NCI-H69 (cell line): ENCODE data around the gene ZHX3.
A peak's percentile ranks its signal among the peaks of the same experiment; 100 is the strongest.
"Not testable (repeated sequence)": the region's sequence is repeated elsewhere in the genome, so short reads cannot be mapped to it uniquely, and the experiment has no call there.

Experiments
- DNase-seq: peaks from one replicate; lab custom pipeline; 2025; lab: John Stamatoyannopoulos, UW

The ZHX3 gene

DNA sequence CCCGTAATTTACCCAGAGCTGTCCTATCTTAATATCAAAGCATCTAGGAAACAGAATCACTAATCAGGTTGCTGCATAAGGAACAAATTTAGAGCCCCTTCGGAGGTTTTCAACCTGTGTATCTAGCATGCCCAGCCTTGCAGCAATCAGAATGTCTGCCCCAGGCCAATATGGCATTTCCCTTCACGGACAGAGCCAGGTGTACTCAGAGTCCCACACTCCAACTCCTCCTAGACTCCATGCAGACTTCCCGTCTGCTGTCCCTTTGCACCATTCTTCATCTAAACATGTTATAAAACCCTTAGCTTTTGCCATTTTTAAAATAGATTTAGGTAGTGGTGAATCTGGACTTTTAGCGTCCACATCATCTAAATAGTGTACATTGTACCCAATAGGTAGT is 61.0 kb downstream of the ZHX3 start:
- DNase-seq = no peak

- no peak for DNase-seq
Observed at GRCh38 chr20:41255655-41256054, 61.9 kb downstream of the ZHX3 start.

GRCh38 chr20:41249411-41250281 is 67.9 kb downstream of the ZHX3 start:
- peak; percentile 11 for DNase-seq

DNA sequence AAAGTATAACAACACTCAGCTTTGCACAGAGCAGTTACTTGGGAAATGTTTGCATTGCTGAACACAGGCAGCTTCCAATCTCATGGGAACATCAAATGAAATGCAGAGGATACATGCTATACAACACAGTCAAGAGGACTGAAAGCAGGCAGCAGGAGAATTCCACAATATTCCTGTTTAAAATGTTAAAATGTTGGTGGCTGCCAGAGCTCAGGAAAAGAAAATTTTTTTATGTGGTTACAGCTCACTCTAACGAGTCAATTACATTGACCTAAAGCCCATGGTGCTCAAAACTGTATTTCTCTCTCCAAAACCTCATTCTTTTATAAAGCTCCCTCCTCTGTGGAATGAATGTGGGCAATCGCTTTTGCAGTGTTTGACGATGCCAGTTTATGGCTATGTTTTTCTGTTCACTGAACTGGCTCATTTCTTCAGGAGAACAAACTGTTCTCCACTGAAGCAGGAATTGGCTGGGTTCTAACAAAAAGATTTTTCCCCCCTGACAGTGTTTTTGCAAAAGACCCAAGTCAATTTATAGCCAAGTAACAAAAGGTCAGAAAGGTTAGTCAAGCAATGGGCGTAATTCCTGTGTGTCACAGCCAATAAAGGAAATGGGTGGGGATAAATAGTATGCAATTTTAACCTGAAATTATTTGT is 69.0 kb downstream of the ZHX3 start:
- DNase-seq = no peak

DNA sequence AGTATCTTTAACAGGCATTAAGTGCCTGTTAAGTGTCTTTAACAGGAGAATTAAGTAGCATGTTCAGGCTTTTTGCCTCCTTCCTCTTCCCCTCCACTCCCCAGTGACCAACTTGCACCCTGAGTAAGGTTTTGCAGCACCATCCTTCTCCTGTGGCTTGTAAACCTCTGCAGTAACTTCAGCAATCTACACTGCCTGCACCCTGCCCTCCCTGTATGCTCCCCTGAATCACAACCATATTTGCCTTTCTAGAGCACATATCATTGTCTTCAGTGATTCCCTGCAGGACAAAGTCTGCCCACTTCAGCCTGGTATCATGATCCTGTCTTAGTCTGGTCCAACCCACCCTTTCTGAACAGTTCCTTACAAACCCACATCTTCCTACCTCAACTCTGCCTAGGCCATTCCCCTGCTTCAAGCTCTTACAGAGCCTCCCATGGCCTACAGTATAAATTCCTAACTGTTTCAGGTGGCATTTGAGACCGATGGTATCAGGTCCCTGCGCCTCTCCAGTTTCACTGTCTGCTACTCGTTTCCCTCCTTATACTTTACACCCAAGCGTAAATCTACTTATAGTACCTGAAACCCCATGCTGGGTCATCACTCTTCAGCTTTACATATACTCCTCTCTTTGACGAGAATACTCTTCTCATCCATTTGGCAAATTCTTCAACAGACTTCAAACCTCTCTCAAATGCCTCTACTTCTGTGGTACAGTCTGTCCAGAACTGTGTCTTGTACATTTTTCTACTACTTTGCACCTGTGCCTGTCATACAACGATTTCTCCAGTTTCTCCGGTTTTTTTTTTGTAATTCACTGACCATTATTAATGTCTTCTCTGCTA is 69.8 kb downstream of the ZHX3 start:
- no peak for DNase-seq

GRCh38 chr20:41245086-41245707 is 72.3 kb downstream of the ZHX3 start:
- peak; percentile 84 for DNase-seq

DNA sequence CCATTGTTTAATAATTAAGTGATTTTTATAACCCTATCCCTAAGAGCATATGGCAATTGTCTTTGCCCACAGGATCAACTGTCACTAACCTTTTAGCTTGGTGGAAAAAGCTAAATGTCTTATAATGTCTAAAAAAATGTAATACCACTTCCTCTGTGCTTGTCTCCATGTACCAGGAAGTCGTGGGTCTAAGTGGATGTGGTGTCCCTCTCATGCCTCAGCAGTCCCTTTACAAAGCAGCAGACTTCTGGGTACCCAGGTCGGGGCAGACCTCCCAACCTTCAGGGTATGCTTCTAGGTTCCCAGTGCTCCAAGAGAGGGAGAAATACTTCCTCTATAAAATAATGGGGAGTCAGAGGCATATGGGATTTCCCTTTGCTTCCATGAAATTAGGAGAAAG is 74.7 kb downstream of the ZHX3 start:
- no peak for DNase-seq

DNA sequence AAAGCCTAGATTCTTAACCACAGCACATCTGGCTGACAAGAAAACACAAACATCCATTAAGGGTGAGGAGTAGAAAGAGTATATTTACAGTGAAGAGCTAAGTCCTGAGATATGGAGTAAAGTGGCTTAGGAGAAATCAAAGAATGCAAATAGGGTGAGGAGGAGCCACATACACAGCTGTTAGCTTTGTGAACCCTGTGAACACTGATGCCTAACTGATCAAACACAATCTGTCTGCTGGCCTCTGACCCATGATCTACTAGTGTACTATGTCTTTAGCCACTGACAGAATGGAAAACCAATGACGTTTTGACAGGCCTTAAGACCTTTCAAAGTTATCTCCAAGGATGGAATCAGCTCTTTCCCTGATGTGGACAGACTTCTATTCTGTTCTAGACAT is 75.2 kb downstream of the ZHX3 start:
- peak; percentile 8 for DNase-seq

DNA sequence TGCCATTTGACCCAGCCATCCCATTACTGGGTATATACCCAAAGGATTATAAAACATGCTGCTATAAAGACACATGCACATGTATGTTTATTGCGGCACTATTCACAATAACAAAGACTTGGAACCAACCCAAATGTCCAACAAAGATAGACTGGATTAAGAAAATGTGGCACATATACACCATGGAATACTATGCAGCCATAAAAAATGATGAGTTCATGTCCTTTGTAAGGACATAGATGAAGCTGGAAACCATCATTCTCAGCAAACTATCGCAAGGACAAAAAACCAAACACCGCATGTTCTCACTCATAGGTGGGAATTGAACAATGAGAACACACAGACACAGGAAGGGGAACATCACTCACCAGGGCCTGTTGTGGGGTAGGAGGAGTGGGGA is 80.3 kb downstream of the ZHX3 start:
- not testable (repeated sequence) for DNase-seq

GRCh38 chr20:41236818-41237217 is 80.7 kb downstream of the ZHX3 start:
- not testable (repeated sequence) for DNase-seq

DNA sequence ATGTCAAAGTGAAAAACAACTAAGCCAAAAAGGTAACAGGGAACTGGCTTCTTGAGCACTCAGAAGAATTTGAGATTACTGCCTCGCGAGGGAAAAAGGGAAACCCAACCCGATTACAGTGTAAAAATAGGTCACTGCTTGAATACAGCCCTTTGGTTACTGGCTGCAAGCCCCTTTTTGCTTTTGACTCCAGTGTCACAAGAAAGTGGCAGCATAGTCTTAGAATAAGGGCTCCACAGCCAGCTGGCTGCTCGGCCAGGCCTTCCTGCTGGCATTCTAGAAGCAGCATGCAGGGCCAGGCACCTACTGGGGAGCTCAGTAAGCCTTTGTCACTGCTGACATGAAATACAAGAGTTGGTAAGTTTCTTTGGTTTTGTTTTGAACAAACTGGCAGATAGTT is 83.0 kb downstream of the ZHX3 start:
- DNase-seq = no peak

DNA sequence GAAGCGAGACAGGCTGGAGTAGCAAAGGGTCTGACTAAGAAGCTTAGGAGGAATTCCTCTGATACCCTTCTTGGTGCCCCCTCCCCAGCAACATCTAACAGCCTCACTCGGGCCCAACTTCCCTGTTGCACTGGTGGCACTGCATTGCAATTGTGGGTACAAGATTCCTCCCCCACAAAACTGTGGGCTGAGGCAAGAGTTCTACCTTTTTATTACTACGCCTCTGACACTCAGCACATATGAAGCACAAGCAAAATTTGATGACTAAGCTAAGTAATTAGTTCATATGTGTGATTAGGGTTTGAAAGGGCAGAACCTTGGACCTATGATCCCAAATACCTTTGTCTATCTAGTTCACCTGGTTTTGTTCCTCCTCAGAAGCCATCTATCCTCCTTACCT is 83.5 kb downstream of the ZHX3 start:
- DNase-seq = no peak

GRCh38 chr20:41232973-41233926 is 84.3 kb downstream of the ZHX3 start:
- peak; percentile 21 for DNase-seq

DNA sequence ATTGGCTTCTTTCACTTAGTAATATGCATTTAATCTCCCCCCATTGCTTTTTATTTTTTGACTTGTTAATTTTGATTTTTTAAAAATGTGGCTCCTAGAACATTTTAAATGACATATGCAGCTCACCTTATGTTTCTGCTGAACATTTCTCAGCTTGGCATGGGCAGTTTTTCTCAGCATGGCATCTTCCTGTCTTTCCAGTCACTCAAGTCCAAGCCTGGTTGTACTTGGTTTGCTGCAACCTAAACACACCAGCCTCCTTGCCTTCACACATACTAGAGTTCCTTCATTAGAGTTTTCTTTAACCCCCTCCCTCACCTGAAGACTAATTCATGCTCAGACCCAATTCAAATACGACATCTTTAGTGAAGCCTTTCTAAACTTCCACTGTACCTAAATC is 86.4 kb downstream of the ZHX3 start:
- peak; percentile 38 for DNase-seq

- no peak for DNase-seq
Observed at GRCh38 chr20:41230136-41230535, 87.4 kb downstream of the ZHX3 start.

DNA sequence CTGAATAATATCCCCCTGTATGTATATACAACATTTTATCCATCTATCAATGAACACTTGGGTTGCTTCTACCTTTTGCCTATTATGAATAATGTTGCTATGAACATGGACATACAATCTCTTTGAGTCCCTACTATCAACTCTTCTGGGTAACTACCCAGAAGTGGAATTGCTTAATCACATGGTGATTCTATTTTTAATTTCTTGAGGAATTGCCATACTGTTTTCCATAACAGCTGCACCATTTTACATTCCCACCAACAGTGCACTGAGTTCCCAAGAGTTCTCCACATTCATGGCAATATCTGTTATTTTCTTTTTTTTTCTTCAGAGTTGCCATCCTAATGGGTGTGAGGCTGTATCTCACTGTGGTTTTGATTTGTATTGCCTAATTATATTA is 88.3 kb downstream of the ZHX3 start:
- DNase-seq = no peak

DNA sequence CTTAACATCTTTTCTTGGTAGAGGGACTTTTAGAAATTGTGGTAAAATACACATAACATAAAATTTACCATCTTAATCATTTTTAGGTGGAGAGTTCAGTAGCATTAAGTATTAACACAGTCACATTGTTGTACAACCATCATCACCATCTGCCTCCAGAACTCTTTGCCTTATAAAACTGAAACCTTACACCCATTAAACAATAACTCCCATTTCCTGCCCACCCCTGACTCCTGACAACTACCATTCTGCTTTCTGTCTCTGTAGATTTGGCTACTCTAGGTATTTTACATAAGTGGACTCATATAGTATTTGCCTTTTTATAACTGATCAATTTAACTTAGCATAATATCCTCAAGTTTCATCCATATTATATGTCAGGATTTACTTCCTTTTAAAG is 88.7 kb downstream of the ZHX3 start:
- DNase-seq = peak; percentile 61

- DNase-seq = no peak
Observed at GRCh38 chr20:41226426-41226825, 91.1 kb downstream of the ZHX3 start.

DNA sequence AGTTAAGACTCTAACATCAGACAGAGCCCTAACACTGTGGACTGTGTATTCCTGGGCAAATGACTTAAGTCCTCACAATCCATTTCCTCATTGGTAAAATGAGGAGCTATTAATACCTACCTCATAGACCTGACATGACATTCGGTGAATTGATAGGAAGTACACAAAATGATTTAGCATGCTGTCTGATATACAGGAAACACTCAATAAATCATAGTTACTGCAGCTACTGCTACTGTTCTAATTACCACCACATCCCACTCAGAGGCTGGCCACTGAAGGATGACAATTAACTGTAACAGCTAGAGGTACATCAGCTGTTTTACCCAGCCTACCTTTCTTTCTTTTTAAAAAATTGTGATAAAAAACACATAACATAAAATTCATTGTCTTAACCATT is 92.4 kb downstream of the ZHX3 start:
- DNase-seq = peak; percentile 42

GRCh38 chr20:41224281-41224680 is 93.2 kb downstream of the ZHX3 start:
- DNase-seq = no peak

GRCh38 chr20:41223112-41223511 is 94.4 kb downstream of the ZHX3 start:
- DNase-seq = no peak
